GM23248 (cell line): ENCODE measurements around the gene IL2. TPM values are rescaled to one million over a fixed set of nuclear protein-coding genes. Genes with fewer than 3 reads are reported as not detected.

Experiments
- DNase-seq: peaks from one replicate; pipeline ENCODE4 v3.0.0-alpha.2; 2015
- H2AFZ ChIP-seq: fragments of 200-600 bp; sonication (generic); 2 replicates; pipeline ENCODE4 v1.6.1; 2016; ENCODE audit warnings: antibody characterized with exemption
- H3F3A ChIP-seq: fragments of 200-600 bp; sonication (generic); 2 replicates; pipeline ENCODE4 v1.6.1; 2016; ENCODE audit warnings: mild to moderate bottlenecking, antibody characterized with exemption, mixed run types; ENCODE audit not compliant: insufficient read depth
- H3K27ac ChIP-seq: fragments of 200-600 bp; sonication (generic); 2 replicates; pipeline ENCODE4 v1.5.1; 2016; ENCODE audit warnings: mild to moderate bottlenecking
- H3K27me3 ChIP-seq: fragments of 200-600 bp; sonication (generic); replicated peaks from 2 replicates; pipeline ENCODE4 v1.6.1; 2016; ENCODE audit warnings: mild to moderate bottlenecking; ENCODE audit not compliant: insufficient read depth
- H3K36me3 ChIP-seq: fragments of 200-600 bp; sonication (generic); 2 replicates; pipeline ENCODE4 v1.6.1; 2016; ENCODE audit warnings: low read depth, mild to moderate bottlenecking
- H3K4me1 ChIP-seq: fragments of 200-600 bp; sonication (generic); 2 replicates; pipeline ENCODE4 v1.6.1; 2016; ENCODE audit warnings: mild to moderate bottlenecking; ENCODE audit not compliant: insufficient read depth
- H3K4me2 ChIP-seq: fragments of 200-600 bp; sonication (generic); one replicate; pipeline ENCODE4 v1.6.1; 2016; ENCODE audit warnings: mild to moderate bottlenecking; ENCODE audit not compliant: unreplicated experiment
- H3K4me3 ChIP-seq: fragments of 200-600 bp; sonication (generic); 2 replicates; pipeline ENCODE4 v1.5.1; 2016; ENCODE audit warnings: mild to moderate bottlenecking
- H3K79me2 ChIP-seq: fragments of 200-600 bp; sonication (generic); 2 replicates; pipeline ENCODE4 v1.6.1; 2016; ENCODE audit warnings: mild to moderate bottlenecking; ENCODE audit not compliant: insufficient read depth
- H3K9ac ChIP-seq: fragments of 200-600 bp; sonication (generic); 2 replicates; pipeline ENCODE4 v1.6.1; 2016; ENCODE audit warnings: mild to moderate bottlenecking
- H3K9me2 ChIP-seq: fragments of 200-600 bp; sonication (generic); 2 replicates; pipeline ENCODE4 v1.6.1; 2016; ENCODE audit warnings: mixed run types, mild to moderate bottlenecking, moderate library complexity; ENCODE audit not compliant: insufficient read depth
- H3K9me3 ChIP-seq: fragments of 200-600 bp; sonication (generic); one replicate; pipeline ENCODE4 v1.6.1; 2017; ENCODE audit warnings: low read depth
- H4K20me1 ChIP-seq: fragments of 200-600 bp; sonication (generic); 2 replicates; pipeline ENCODE4 v1.6.0; 2016; ENCODE audit not compliant: insufficient read depth
- EZH2 ChIP-seq: fragments of 200-600 bp; sonication (generic); IDR thresholded peaks from 2 replicates; pipeline ENCODE4 v1.6.1; 2018; ENCODE audit warnings: antibody characterized with exemption, mild to moderate bottlenecking; ENCODE audit not compliant: insufficient read depth, poor library complexity, severe bottlenecking
- EZH2phosphoT487 ChIP-seq: fragments of 200-600 bp; sonication (generic); IDR thresholded peaks from 2 replicates; pipeline ENCODE4 v1.6.1; 2018; ENCODE audit warnings: antibody characterized with exemption, moderate library complexity, mild to moderate bottlenecking, low read depth; ENCODE audit not compliant: insufficient read depth
- WGBS, 2 experiments: methylation state at CpG; one replicate each; pipeline ENCODE4 v1.1.6; 2015 to 2017; ENCODE audit warnings: low lambda C conversion rate in 2 of 2, low coverage in 1 of 2; ENCODE audit errors: missing lambda C conversion rate in 2 of 2; 5-methylcytosine and 5-hydroxymethylcytosine counted together
- in situ Hi-C: fragments of 300-500 bp; cut with MboI; formaldehyde crosslinking; loops from 2 replicates; pipeline ENCODE4 v1.15.0; 2020
- polyA plus RNA-seq: library from polyadenylated mRNA; unstranded; fragments of >200 nt; fragmentation: Nextera tagmentation; extraction: Ambion mirVana; gene quantifications from 2 replicates; pipeline ENCODE4 v1.2.1, GENCODE V29; 2016
- total RNA-seq: library from RNA; depleted of rRNA; stranded (reverse); fragments of >200 nt; shearing (Covaris generic); gene quantifications from 2 replicates; pipeline ENCODE4 v1.2.3, GENCODE V29; 2014

IL2 gene
- total and polyA plus RNA-seq, 2 experiments from 2014 or later: not detected

GRCh38 chr4:122483481-122483880 is 27.0 kb upstream of the IL2 start:
- Histone ChIP-seq H3K9me2 (no peaks in the 10 kb centered on the region), H3K9ac (no peak overlapping the region), H4K20me1 (no peaks in the 10 kb centered on the region), H3K36me3 (no peaks in the 10 kb centered on the region), H3K9me3 (no peaks in the 10 kb centered on the region), H3K4me1 (peaks cover 28% of the 10 kb centered on the region), H3K4me2 (no peak overlapping the region), H3K4me3 (no peak overlapping the region), H3F3A (peaks cover 8% of the 10 kb centered on the region; the same call in 1 of the 2 replicates), H3K27ac (no peak overlapping the region), H2AFZ (no peak overlapping the region), H3K27me3 (no peaks in the 10 kb centered on the region), H3K79me2 (no peaks in the 10 kb centered on the region)
- WGBS, 2 experiments: 29 to 30% methylated on average over 4 of the region's 4 CpGs
- TF ChIP-seq EZH2phosphoT487 (no peak), EZH2 (no peak)
- in situ Hi-C loops: no loop called here
- DNase-seq: no peak

- DNase-seq: peak; percentile 80
- 8 to 13% methylated on average over 4 of the region's 4 CpGs for WGBS, 2 experiments
Measured at GRCh38 chr4:122481766-122482405, 25.4 kb upstream of the IL2 start.

GRCh38 chr4:122480655-122481487 is 24.3 kb upstream of the IL2 start:
- Histone ChIP-seq H3K9me2 (no peaks in the 10 kb centered on the region), H3K9ac (no peak overlapping the region), H3K27ac (peak overlapping the region; percentile 64; the same call in 1 of the 2 replicates), H3K4me1 (peaks cover 28% of the 10 kb centered on the region), H3K79me2 (no peaks in the 10 kb centered on the region), H3F3A (peaks cover 8% of the 10 kb centered on the region; the same call in 1 of the 2 replicates), H3K36me3 (no peaks in the 10 kb centered on the region), H2AFZ (0 out of 2 replicates have a peak overlapping the region, but pooled peaks have one; percentile 25), H3K9me3 (no peaks in the 10 kb centered on the region), H3K4me2 (no peak overlapping the region), H3K27me3 (no peaks in the 10 kb centered on the region), H4K20me1 (no peaks in the 10 kb centered on the region), H3K4me3 (no peak overlapping the region)
- in situ Hi-C loops: no loop called here
- no peak for TF ChIP-seq EZH2
- no peak for TF ChIP-seq EZH2phosphoT487
- no peak for DNase-seq
- 71 to 85% methylated on average over 1 of the region's 1 CpG for WGBS, 2 experiments

More at GRCh38 chr4:122481766-122482405, 25.4 kb upstream of the IL2 start:
- Histone ChIP-seq H3K9me2 (no peaks in the 10 kb centered on the region), H3K79me2 (no peaks in the 10 kb centered on the region), H3K4me2 (peak overlapping the region; percentile 29), H3K27me3 (no peaks in the 10 kb centered on the region), H3F3A (peaks cover 8% of the 10 kb centered on the region; the same call in 1 of the 2 replicates), H3K9ac (no peak overlapping the region), H3K9me3 (no peaks in the 10 kb centered on the region), H3K27ac (peak overlapping the region; percentile 64), H4K20me1 (no peaks in the 10 kb centered on the region), H3K4me3 (no peak overlapping the region), H3K36me3 (no peaks in the 10 kb centered on the region), H2AFZ (peak overlapping the region; percentile 25; the same call in 1 of the 2 replicates), H3K4me1 (peaks cover 28% of the 10 kb centered on the region)
- in situ Hi-C loops: no loop called here
- TF ChIP-seq EZH2: no peak
- TF ChIP-seq EZH2phosphoT487: no peak

GRCh38 chr4:122479935-122480416 is 23.5 kb upstream of the IL2 start:
- H3K4me1 ChIP-seq: peaks cover 28% of the 10 kb centered on the region
- peak overlapping the region; percentile 24; the same call in 1 of the 2 replicates for H2AFZ ChIP-seq
- no peaks in the 10 kb centered on the region for H3K79me2 ChIP-seq
- no peak overlapping the region for H3K4me3 ChIP-seq
- H3K9me2 ChIP-seq: no peaks in the 10 kb centered on the region
- WGBS, 2 experiments: 42 to 46% methylated on average over 5 of the region's 5 CpGs
- H3K36me3 ChIP-seq: no peaks in the 10 kb centered on the region
- H3K27ac ChIP-seq: no peak overlapping the region
- H3K9ac ChIP-seq: no peak overlapping the region
- H3K27me3 ChIP-seq: no peaks in the 10 kb centered on the region
- H3K4me2 ChIP-seq: no peak overlapping the region
- peak; percentile 52 for DNase-seq
- no peak for TF ChIP-seq EZH2
- no peak for TF ChIP-seq EZH2phosphoT487
- peaks cover 8% of the 10 kb centered on the region; the same call in 1 of the 2 replicates for H3F3A ChIP-seq
- H4K20me1 ChIP-seq: no peaks in the 10 kb centered on the region
- H3K9me3 ChIP-seq: no peaks in the 10 kb centered on the region
- in situ Hi-C loops: no loop called here
